Ishikawa (cell line): ENCODE data around the gene FDXR.

Experiments used
- MAX ChIP-seq: IDR thresholded peaks from 2 replicates; pipeline ENCODE4 v1.6.1; 2012
- RAD21 ChIP-seq: IDR thresholded peaks from 2 replicates; pipeline ENCODE4 v1.6.1; 2012; ENCODE audit warnings: low read depth
- REST ChIP-seq: IDR thresholded peaks from 2 replicates; pipeline ENCODE4 v1.6.1; 2012; ENCODE audit warnings: low read depth, mild to moderate bottlenecking
- TEAD4 ChIP-seq: IDR thresholded peaks from 2 replicates; pipeline ENCODE4 v1.6.1; 2012

- TF ChIP-seq REST (no peak), TEAD4 (no peak), RAD21 (no peak), MAX (no peak)
These were observed 32.6 kb downstream of the FDXR start for GRCh38 chr17:74839990-74840852.
